GM10266 (cell line): ENCODE measurements around the gene FRRS1.
A peak's percentile ranks its signal among the peaks of the same experiment; 100 is the strongest.

Source experiments
- DNase-seq: peaks from one replicate; pipeline ENCODE4 v3.0.0; 2012; ENCODE audit errors: extremely low spot score
- TF ChIP-seq, protein P1 (sequence below): IDR thresholded peaks from 2 replicates; pipeline ENCODE4 v1.5.1; 2012; ENCODE audit warnings: mild to moderate bottlenecking, low read depth; ENCODE audit not compliant: control insufficient read depth, insufficient read depth; ENCODE audit errors: missing control alignments

FRRS1 gene

GRCh38 chr1:99702221-99702620 is 64.2 kb downstream of the FRRS1 start:
- TF ChIP-seq, protein P1, sequence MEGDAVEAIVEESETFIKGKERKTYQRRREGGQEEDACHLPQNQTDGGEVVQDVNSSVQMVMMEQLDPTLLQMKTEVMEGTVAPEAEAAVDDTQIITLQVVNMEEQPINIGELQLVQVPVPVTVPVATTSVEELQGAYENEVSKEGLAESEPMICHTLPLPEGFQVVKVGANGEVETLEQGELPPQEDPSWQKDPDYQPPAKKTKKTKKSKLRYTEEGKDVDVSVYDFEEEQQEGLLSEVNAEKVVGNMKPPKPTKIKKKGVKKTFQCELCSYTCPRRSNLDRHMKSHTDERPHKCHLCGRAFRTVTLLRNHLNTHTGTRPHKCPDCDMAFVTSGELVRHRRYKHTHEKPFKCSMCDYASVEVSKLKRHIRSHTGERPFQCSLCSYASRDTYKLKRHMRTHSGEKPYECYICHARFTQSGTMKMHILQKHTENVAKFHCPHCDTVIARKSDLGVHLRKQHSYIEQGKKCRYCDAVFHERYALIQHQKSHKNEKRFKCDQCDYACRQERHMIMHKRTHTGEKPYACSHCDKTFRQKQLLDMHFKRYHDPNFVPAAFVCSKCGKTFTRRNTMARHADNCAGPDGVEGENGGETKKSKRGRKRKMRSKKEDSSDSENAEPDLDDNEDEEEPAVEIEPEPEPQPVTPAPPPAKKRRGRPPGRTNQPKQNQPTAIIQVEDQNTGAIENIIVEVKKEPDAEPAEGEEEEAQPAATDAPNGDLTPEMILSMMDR: no peak

DNA sequence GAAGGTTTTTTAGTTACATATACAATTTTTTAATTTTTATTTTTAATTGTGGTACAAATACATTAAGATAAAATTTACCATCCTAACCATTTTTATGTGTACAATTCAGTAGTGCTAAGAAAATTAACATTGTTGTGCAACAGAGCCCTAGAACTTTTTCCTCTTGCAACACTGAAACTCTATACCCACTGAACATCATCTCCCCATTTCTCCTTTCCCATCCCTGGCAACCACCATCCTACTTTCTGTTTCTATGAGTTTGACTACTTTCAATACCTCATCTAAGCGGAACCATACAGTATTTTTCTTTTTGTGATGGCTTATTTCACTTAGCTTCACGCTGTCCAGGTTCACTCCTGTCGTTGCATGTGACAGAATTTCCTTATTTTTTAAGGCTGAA is 66.4 kb downstream of the FRRS1 start:
- TF ChIP-seq, protein P1: no peak
- no peak for DNase-seq

More at GRCh38 chr1:99702221-99702620, 64.2 kb downstream of the FRRS1 start:
- DNase-seq: no peak

- DNase-seq: no peak
- TF ChIP-seq, protein P1: no peak
Measured at GRCh38 chr1:99697580-99697979, 68.9 kb downstream of the FRRS1 start.

- TF ChIP-seq, protein P1: no peak
- no peak for DNase-seq
Measured at GRCh38 chr1:99696616-99697015, 69.8 kb downstream of the FRRS1 start.

GRCh38 chr1:99691175-99691574 is 75.3 kb downstream of the FRRS1 start:
- TF ChIP-seq, protein P1: no peak
- no peak for DNase-seq

DNA sequence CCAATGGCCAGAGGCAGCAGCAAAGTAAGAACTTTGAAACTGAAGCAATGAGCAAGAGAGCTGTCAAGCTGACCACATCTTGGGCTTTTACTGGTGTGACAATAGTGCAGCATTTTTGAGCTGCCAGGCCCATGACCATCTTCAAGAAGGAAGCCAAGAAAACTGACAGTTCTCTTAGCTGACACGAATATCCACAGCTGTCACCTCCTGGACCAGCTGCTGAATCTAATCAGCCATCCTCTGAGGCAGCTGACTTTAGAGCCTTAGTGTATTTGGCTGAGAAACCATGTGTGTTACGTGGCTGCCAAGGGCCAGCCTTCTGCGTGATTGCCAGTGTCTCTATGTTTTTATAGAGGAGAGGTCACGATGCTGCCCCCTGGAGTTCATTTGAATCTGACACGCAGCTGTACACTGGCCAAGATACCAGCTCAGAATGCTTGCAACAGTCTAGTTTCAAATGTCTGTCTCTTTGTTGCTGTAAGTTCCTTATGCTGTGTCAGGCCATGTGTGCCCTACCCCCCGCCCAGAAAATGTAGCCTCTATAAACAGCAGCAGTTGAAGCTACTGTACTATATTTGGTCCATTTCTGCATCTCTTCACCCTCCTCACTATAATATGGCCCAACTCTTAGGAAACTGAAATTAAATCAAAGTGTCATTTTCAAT is 80.8 kb downstream of the FRRS1 start:
- peak; percentile 29 for DNase-seq
- TF ChIP-seq, protein P1: peak; percentile 53

- TF ChIP-seq, protein P1: no peak
- no peak for DNase-seq
Measured at GRCh38 chr1:99682291-99682751, 84.1 kb downstream of the FRRS1 start.
